Measurements from ENCODE around the gene MAPK8. TPM values are rescaled to one million over a fixed set of nuclear protein-coding genes. Genes with fewer than 3 reads are reported as not detected.

MAPK8 gene
- total and polyA plus RNA-seq, 9 of the 15 experiments (the other 6 are each of a cell fraction or from before 2014, with no cell fraction given): 6.4 to 159 (median 71.0) TPM

DNA sequence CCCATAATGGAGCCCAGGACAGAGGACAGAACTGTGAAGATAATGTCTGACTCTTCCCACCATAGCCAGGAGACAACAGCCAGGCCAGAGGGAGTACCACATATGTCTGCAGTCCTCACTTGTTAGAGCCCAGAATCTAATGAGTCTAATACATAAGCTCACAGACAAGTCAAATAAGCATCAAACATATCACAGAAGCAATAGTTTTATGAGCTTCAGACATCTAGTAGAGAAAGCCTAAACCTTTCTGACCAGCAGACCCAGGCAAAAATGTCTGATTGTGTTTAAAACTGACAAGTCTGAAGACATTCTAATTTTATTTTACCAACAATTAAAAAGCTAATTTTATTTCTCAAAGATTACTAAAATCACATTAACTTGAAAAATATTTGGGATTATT, 75.5 kb downstream of the MAPK8 start:
- in situ Hi-C loops (cut with MboI): no loop called here
- CTCF ChIA-PET (ENCODE audit: low intra/inter-chr PET ratio): interaction anchor here (0.9 kb wide), 1 partner anchor 9 kb away, joined by 3 read pairs; no protein-coding TSS in a partner anchor
- no peaks in the 10 kb centered on the region for H4K20me1 ChIP-seq (replicated peaks; ENCODE audit: control insufficient read depth, insufficient read depth, low read length)
- H3K36me3 ChIP-seq (ENCODE audit: control insufficient read depth, insufficient read depth, low read length): peaks cover 3% of the 10 kb centered on the region; the same call in 1 of the 3 replicates
- TF ChIP-seq, protein P1, sequence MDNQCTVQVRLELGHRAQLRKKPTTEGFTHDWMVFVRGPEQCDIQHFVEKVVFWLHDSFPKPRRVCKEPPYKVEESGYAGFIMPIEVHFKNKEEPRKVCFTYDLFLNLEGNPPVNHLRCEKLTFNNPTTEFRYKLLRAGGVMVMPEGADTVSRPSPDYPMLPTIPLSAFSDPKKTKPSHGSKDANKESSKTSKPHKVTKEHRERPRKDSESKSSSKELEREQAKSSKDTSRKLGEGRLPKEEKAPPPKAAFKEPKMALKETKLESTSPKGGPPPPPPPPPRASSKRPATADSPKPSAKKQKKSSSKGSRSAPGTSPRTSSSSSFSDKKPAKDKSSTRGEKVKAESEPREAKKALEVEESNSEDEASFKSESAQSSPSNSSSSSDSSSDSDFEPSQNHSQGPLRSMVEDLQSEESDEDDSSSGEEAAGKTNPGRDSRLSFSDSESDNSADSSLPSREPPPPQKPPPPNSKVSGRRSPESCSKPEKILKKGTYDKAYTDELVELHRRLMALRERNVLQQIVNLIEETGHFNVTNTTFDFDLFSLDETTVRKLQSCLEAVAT (IDR thresholded peaks at IDR 0.05): no peak
- TF ChIP-seq ZNF224 (CRISPR knock-in tag; IDR thresholded peaks at IDR 0.05): no peak
- no peak for TF ChIP-seq CHD1 (IDR thresholded peaks at IDR 0.05; ENCODE audit: low read length)
- no peak for TF ChIP-seq ETV1 (tag; conservative IDR thresholded peaks at IDR 0.05; ENCODE audit: low read depth)
- TF ChIP-seq ZNF77 (CRISPR knock-in tag; IDR thresholded peaks at IDR 0.05): no peak
- no peak for TF ChIP-seq ZFP36 (IDR thresholded peaks at IDR 0.05; ENCODE audit: low read depth, low read length, partially characterized antibody)
- TF ChIP-seq PRPF4 (IDR thresholded peaks at IDR 0.05; ENCODE audit: insufficient read depth, low read depth, low read length, poor library complexity, severe bottlenecking): no peak
- no peak for TF ChIP-seq ZKSCAN8 (CRISPR knock-in tag; IDR thresholded peaks at IDR 0.05)
- no peak for ATAC-seq
- intact Hi-C loops (cut with micrococcal nuclease): no loop called here
- H3K79me2 ChIP-seq (ENCODE audit: control insufficient read depth, insufficient read depth, low read length): peaks cover 41% of the 10 kb centered on the region
- H3K4me2 ChIP-seq (ENCODE audit: insufficient read depth, low read length): no peak overlapping the region
- no peaks in the 10 kb centered on the region for H3K9me1 ChIP-seq (ENCODE audit: control insufficient read depth, insufficient read depth, low read length)
- no peak for FAIRE-seq
- no peak overlapping the region for H3K27ac ChIP-seq (ENCODE audit: extremely low read depth, low read depth, low read length)
- no peak for DNase-seq (ENCODE audit: extremely low read depth in 1 of 4, low spot score in 3 of 4)
- H3K4me1 ChIP-seq (replicated peaks in 1 of 2; ENCODE audit: control insufficient read depth in 2 of 2, insufficient read depth in 2 of 2, low read length in 2 of 2): peaks cover 4 to 17% of the 10 kb centered on the region in 2 experiments; a peak in 4 of 5 replicates
- no peaks in the 10 kb centered on the region for H3K27me3 ChIP-seq (ENCODE audit: control insufficient read depth in 2 of 2, insufficient read depth in 2 of 2, low read length in 2 of 2)
- peaks cover 2% of the 10 kb centered on the region; the same call in 1 of the 2 replicates for H3K9me3 ChIP-seq (replicated peaks; ENCODE audit: control insufficient read depth, insufficient read depth, low read depth, low read length)
- H3K4me3 ChIP-seq: no peak overlapping the region
- H3K9ac ChIP-seq (ENCODE audit: insufficient read depth in 1 of 2, low read depth in 2 of 2, low read length in 2 of 2): no peak overlapping the region
- H2AFZ ChIP-seq (ENCODE audit: low read depth, low read length): no peak overlapping the region
- POLR2A ChIA-PET: interaction anchor here (0.5 to 1.2 kb wide), 3 partner anchors 8 to 154 kb away, joined by 3 read pairs; no protein-coding TSS in a partner anchor
- no TSS peak for BruUV-seq (replicated peaks)

All from K562 (cell line).